Activated CD4-positive, alpha-beta T cell treated with anti-CD3 and anti-CD28 coated beads for 24 hours (primary cell): ENCODE results near the gene EPHA7.

Experiments used
- DNase-seq, 2 donors: peaks; one replicate each; pipeline ENCODE4 v3.0.0-alpha.2; 2020; ENCODE audit warnings: low read depth in 2 of 2

EPHA7 gene

DNA sequence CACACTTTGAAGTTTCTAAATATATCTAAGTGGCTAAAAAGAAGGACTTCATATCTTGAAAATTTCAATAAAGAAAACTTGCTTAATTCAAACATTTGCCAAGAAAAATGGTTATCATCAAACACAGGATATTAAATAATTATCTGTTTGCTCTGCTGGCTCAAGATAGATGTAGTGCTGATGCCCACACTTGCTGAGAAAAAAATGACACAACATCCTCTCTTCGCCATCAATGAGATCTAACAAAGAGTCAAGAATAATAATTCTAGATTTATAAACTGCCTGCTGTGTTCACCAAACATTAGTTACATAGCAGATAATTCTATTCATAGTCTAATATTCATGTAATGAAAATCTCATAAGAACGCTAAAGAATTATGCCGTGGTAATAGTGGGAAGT, 93.6 kb downstream of the EPHA7 start:
- no peak for DNase-seq

- DNase-seq = no peak
These were observed 95.7 kb downstream of the EPHA7 start for GRCh38 chr6:93323630-93324029.

- DNase-seq = no peak
These were observed 96.7 kb downstream of the EPHA7 start for GRCh38 chr6:93322651-93323050.

- no peak for DNase-seq
These were observed 100.1 kb downstream of the EPHA7 start for GRCh38 chr6:93319304-93319703.

GRCh38 chr6:93318121-93318520, 101.2 kb downstream of the EPHA7 start:
- no peak for DNase-seq

DNA sequence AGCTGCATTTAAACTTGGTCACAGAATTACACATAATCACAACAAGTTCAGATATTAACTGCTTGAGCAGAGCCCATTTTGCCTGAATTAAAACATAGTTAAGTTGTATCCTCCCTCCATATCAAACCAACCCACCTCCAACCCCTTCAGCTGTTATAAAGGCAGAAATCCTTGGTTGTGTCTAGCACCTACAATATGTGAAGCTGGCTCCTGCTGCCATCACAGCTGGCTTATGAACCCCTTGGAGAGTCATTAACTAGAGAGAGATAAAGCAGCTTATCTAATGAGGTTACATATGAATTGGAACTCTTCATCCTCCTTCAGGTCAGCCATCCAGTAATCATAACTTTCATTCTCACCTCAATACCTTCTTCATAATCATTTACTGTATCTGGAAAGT, 101.8 kb downstream of the EPHA7 start:
- DNase-seq = no peak

- DNase-seq = no peak
These were observed 111.6 kb downstream of the EPHA7 start for GRCh38 chr6:93307505-93308409.

DNA sequence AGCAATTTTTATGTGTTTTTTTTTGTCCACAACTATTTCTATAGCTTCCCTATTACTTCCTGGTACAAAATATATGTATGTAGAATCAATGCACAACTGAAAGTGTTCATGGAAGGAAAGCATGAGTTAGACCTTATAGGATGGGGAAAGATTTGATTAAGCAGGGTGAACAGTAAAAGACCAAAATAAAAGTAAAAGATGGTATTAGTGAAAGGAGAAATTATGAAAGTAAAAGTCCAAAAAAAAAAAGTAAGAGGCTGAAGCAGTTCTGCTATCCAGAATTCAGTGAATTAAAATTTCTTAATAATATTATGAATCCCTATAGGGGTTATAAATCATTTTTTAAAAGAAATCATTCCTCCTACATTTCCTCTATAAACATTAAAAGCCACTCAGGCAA, 114.3 kb downstream of the EPHA7 start:
- no peak for DNase-seq

GRCh38 chr6:93304505-93304904, 114.9 kb downstream of the EPHA7 start:
- no peak for DNase-seq

- no peak for DNase-seq
These were observed 118.7 kb downstream of the EPHA7 start for GRCh38 chr6:93300661-93301060.

DNA sequence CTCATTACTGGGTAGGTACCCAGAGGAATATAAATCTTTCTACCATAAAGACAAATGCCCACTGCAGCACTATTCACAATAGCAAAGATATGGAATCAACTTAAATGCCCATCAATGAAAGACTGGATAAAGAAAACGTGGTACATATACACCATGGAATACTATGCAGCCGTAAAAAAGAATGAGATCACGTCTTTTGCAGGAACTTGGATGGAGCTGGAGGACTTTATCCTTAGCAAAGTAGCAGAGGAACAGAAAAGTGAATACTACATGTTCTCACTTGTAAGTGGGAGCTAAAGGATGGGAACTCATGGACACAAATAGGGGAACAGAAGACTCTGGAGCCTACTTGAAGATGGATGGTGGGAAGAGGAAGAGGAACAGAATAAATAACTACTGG, 119.7 kb downstream of the EPHA7 start:
- DNase-seq = no peak

DNA sequence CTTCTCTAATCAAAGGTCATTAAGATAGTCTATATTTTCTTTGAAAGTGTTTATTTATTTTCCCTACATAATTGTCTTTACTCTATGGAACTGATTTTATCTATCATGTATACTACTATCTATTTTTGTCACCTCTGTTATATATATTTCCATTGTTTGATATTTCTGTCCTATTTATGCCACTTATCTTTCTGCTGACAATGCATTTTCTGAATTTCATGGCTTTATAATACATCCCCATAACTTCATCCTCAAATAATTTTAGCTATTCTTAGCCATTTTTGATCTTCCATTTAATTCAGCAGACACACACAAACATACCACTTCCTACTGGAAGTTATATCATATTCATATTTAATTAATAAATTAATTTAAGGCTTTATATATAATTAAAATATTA, 123.7 kb downstream of the EPHA7 start:
- no peak for DNase-seq

GRCh38 chr6:93294879-93295278, 124.5 kb downstream of the EPHA7 start:
- DNase-seq = no peak

DNA sequence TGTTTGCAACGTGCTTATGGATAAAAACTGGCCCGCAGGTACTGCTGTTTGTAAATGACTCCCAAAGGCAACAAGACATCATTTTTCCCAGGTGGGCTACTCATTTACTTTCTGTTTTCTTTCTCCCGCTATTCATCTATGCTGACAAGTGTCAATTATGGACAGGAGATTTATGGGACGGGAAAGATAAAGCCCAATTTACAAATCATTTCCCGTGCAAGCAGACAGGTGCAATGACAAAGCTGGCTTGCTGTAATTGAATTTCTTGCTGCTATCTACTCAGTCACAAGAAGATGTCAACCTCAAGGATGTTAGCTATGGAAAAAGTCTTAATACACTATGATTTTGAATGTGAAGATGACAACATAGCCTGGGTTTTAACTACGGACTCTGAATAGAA, 125.5 kb downstream of the EPHA7 start:
- DNase-seq = no peak

- DNase-seq = no peak
These were observed 125.9 kb downstream of the EPHA7 start for GRCh38 chr6:93293460-93293859.

DNA sequence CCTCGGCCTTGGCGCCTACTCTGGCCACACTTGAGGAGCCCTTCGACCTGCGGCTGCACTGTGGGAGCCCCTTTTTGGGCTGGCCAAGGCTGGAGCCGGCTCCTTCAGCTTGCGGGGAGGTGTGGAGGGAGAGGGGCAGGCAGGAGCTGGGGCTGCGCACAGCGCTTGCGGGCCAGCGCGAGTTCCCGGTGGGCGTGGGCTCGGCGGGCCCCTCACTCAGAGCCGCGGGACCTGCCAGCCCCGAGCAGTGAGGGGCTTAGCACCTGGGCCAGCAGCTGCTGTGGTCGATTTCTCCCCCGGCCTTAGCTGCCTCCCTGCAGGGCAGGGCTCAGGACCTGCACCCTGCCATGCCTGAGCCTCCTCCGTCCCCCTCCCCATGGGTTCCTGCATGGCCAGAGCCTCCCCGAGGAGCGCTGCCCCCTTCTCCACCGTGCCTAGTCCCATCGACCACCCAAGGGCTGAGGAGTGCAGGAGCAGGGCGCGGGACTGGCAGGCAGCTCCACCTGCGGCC, 136.8 kb downstream of the EPHA7 start:
- DNase-seq = no peak

DNA sequence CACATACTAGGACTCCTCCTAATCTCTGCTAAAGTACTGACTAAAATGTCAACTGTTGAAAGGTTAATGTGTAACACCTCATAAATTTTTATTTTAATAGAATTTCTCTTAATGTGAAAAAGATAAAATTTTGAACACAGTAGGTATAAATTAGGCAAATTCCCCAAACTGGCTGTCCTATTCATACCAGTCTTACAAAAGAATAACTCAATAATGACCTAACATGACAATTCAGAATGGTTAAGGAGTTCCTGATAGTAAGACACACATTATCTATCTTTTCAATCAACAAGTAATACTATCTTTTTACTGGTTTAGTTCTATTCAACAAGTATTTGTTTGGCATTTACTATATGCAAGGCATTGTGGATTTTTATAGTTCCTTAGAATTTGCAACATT, 141.1 kb downstream of the EPHA7 start:
- no peak for DNase-seq

GRCh38 chr6:93272896-93273295, 146.5 kb downstream of the EPHA7 start:
- no peak for DNase-seq

GRCh38 chr6:93272211-93272610, 147.1 kb downstream of the EPHA7 start:
- no peak for DNase-seq

DNA sequence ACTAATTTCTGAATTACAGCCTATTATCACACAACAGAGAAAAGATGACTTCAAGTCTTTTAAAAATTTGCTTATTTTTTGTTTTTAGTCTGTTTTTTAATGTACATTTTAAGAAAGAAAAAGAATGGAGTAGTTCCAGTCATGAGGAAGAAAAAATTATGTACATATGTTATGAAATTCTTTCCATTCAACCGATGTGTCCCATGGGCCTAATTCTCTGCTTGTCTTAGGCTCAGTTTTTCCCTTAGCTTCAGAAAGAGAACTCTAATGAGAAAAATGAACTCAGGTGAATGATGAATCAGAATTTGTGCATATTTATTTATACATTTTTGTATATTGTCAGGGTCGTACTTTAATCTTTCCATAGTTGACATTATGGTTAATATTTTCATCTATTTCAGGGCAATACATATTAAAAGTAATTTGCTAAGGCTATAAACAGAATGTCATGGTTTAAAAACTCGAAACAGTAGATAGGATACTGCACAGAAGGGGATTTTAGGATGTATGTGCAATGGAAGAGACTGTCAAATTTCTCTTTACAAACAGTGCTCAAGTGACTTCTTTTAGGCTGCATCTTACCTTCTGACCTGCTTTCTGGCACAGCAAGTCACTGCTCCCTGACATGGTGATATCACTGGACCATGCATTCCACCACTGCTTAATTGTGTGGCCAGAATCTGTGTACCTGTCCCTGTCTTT, 153.1 kb downstream of the EPHA7 start:
- no peak for DNase-seq

GRCh38 chr6:93260881-93261280, 158.5 kb downstream of the EPHA7 start:
- DNase-seq = no peak

- no peak for DNase-seq
These were observed 160.0 kb downstream of the EPHA7 start for GRCh38 chr6:93259332-93259731.

- DNase-seq = no peak
These were observed 166.4 kb downstream of the EPHA7 start for GRCh38 chr6:93252930-93253329.
